ENCODE results near the gene CD37. TPM values are rescaled to one million over a fixed set of nuclear protein-coding genes. Genes with fewer than 3 reads are reported as not detected.

The CD37 gene
- total RNA-seq, 1 donor from 2014 or later: 22.1 TPM

- Histone ChIP-seq H3K4me3 (no peak within 1 kb of the TSS), H3K4me1 (no peaks in the 10 kb centered on the region), H3K27ac (no peak within 1 kb of the TSS), H3K9me3 (no peaks in the 10 kb centered on the region), H3K36me3 (no peaks in the 10 kb centered on the region), H3K27me3 (no peaks in the 10 kb centered on the region)
- no peak for DNase-seq (ENCODE audit: extremely low spot score in 2 of 2)
- intact Hi-C loops (cut with DNase I): no loop called here
- TF ChIP-seq POLR2A (IDR thresholded peaks at IDR 0.05) (no peak), POLR2AphosphoS5 (IDR thresholded peaks at IDR 0.05; ENCODE audit: insufficient read depth in 1 of 2, low read depth in 1 of 2) (no peak)
- TF ChIP-seq, protein P1, sequence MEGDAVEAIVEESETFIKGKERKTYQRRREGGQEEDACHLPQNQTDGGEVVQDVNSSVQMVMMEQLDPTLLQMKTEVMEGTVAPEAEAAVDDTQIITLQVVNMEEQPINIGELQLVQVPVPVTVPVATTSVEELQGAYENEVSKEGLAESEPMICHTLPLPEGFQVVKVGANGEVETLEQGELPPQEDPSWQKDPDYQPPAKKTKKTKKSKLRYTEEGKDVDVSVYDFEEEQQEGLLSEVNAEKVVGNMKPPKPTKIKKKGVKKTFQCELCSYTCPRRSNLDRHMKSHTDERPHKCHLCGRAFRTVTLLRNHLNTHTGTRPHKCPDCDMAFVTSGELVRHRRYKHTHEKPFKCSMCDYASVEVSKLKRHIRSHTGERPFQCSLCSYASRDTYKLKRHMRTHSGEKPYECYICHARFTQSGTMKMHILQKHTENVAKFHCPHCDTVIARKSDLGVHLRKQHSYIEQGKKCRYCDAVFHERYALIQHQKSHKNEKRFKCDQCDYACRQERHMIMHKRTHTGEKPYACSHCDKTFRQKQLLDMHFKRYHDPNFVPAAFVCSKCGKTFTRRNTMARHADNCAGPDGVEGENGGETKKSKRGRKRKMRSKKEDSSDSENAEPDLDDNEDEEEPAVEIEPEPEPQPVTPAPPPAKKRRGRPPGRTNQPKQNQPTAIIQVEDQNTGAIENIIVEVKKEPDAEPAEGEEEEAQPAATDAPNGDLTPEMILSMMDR (IDR thresholded peaks at IDR 0.05): no peak
Measured at GRCh38 chr19:49387936-49388372, 52.7 kb downstream of the CD37 start, which contains the start of gene KASH5. Gene KASH5, plus strand, starts transcription at chr19:49388249. Its CDS starts 2,635 bp downstream, at chr19:49390884.

DNA sequence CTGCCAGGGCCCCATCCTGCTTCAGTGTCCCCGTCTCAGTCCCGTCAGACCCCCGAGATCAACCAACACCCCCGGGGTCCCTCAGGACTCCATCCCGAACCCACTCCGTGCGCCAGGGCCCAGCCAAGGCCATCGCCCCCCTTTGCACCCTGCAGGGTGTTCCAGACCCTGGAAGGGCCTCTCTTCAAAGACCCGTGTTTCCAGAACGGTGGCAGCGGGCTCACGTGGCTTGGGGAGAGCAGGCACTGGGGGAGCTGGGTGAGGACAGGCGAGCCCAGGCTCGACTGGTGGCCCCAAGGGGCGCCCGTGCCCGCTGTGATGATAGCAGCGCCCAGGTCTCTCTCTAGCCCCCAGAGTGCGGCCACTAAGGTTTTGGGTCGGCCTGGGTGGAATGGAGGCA lies 54.2 kb downstream of the CD37 start:
- H3K27ac ChIP-seq: no peak overlapping the region
- H3K4me1 ChIP-seq: no peaks in the 10 kb centered on the region
- no peak for DNase-seq (ENCODE audit: extremely low spot score in 2 of 2)
- H3K9me3 ChIP-seq: no peaks in the 10 kb centered on the region
- no peak for TF ChIP-seq POLR2A (IDR thresholded peaks at IDR 0.05)
- TF ChIP-seq, protein P1 (IDR thresholded peaks at IDR 0.05): no peak
- TF ChIP-seq POLR2AphosphoS5 (IDR thresholded peaks at IDR 0.05; ENCODE audit: insufficient read depth in 1 of 2, low read depth in 1 of 2): no peak
- no peaks in the 10 kb centered on the region for H3K27me3 ChIP-seq
- intact Hi-C loops (cut with DNase I): no loop called here
- no peak overlapping the region for H3K4me3 ChIP-seq
- H3K36me3 ChIP-seq: no peaks in the 10 kb centered on the region

Small RNA genes within 50 kb of the gene (microRNA-seq; reads per million reads assigned to microRNA genes)
- gene MIR4324 (ENCODE audit: borderline number of aligned reads, borderline replicate concordance): not detected

Small RNA genes within 50 kb of the gene (small RNA-seq; reads per million reads assigned to genes)
- gene MIR4324: not detected

Other genes starting within 250 kb of the CD37 start
- 380 TPM for gene SNRNP70, start 250.0 kb upstream of the CD37 start, total RNA-seq
- 23.8 TPM for gene LIN7B, start 221.0 kb upstream of the CD37 start, total RNA-seq
- not detected for gene C19orf73, start 216.3 kb upstream of the CD37 start, total RNA-seq
- gene PPFIA3, start 215.9 kb upstream of the CD37 start, total RNA-seq: 4.7 TPM
- 0.25 TPM for gene HRC, start 180.0 kb upstream of the CD37 start, total RNA-seq
- 22.8 TPM for gene TRPM4, start 177.6 kb upstream of the CD37 start, total RNA-seq
- 2.5 TPM for gene SLC6A16, start 10.2 kb upstream of the CD37 start, total RNA-seq
- gene TEAD2, start 27.0 kb downstream of the CD37 start, total RNA-seq: 20.4 TPM
- gene DKKL1, start 28.5 kb downstream of the CD37 start, total RNA-seq: not detected
- not detected for gene KASH5, start 52.8 kb downstream of the CD37 start, total RNA-seq
- not detected for gene PTH2, start 88.0 kb downstream of the CD37 start, total RNA-seq
- not detected for gene GFY, start 90.0 kb downstream of the CD37 start, total RNA-seq
- 0.74 TPM for gene SLC17A7, start 106.1 kb downstream of the CD37 start, total RNA-seq
- gene PIH1D1, start 116.4 kb downstream of the CD37 start, total RNA-seq: 96.3 TPM
- gene ALDH16A1, start 117.8 kb downstream of the CD37 start, total RNA-seq: 29.5 TPM
- gene FLT3LG, start 138.8 kb downstream of the CD37 start, total RNA-seq: 10.1 TPM
- gene RPL13A, start 152.2 kb downstream of the CD37 start, total RNA-seq: 3,900 TPM
- gene RPS11, start 161.0 kb downstream of the CD37 start, total RNA-seq: 4,897 TPM
- gene FCGRT, start 177.3 kb downstream of the CD37 start, total RNA-seq: 166 TPM
- 22.6 TPM for gene RCN3, start 192.6 kb downstream of the CD37 start, total RNA-seq
- 72.2 TPM for gene NOSIP, start 245.2 kb downstream of the CD37 start, total RNA-seq
- 5.4 TPM for gene PRRG2, start 245.9 kb downstream of the CD37 start, total RNA-seq